Astrocyte of the spinal cord (primary cell): Measurements from ENCODE around the gene USP49.

ENCODE experiments used
- DNase-seq: peaks from one replicate; pipeline ENCODE4 v3.0.0; 2011; ENCODE audit warnings: low read depth, low spot score
- H3K4me3 ChIP-seq: 2 replicates; pipeline ENCODE4 v1.5.1; 2011; ENCODE audit warnings: low read depth, mild to moderate bottlenecking, low read length, moderate library complexity
- CTCF ChIP-seq: IDR thresholded peaks from 2 replicates; pipeline ENCODE4 v1.5.1; 2012; ENCODE audit warnings: low read depth, mild to moderate bottlenecking, low read length, inconsistent platforms
- in situ Hi-C: cut with HindIII; loops from 2 replicates; pipeline ENCODE4 v1.10.0; 2017; ENCODE audit warnings: low sequenced_read_pairs

USP49 gene

GRCh38 chr6:41894366-41895299 lies 542 bp downstream of the USP49 start:
- H3K4me3 ChIP-seq, result peak overlapping the region; percentile 80
- DNase-seq, result no peak
- in situ Hi-C loops, result no loop called here
- TF ChIP-seq CTCF, result no peak

- in situ Hi-C loops, result no loop called here
- H3K4me3 ChIP-seq, result no peak overlapping the region
- DNase-seq, result no peak
- no peak for TF ChIP-seq CTCF
Observed at GRCh38 chr6:41892921-41893564, 2.1 kb downstream of the USP49 start.

GRCh38 chr6:41887331-41887751 lies 7.8 kb downstream of the USP49 start:
- no peak for DNase-seq
- H3K4me3 ChIP-seq, result no peak overlapping the region
- TF ChIP-seq CTCF, result no peak
- in situ Hi-C loops, result no loop called here

GRCh38 chr6:41885930-41886329 lies 9.2 kb downstream of the USP49 start:
- H3K4me3 ChIP-seq, result no peak overlapping the region
- DNase-seq, result no peak
- in situ Hi-C loops, result no loop called here
- no peak for TF ChIP-seq CTCF

GRCh38 chr6:41884957-41885356 lies 10.2 kb downstream of the USP49 start:
- DNase-seq, result no peak
- in situ Hi-C loops, result no loop called here
- no peak for TF ChIP-seq CTCF
- H3K4me3 ChIP-seq, result no peak overlapping the region

GRCh38 chr6:41881506-41881905 lies 13.7 kb downstream of the USP49 start:
- in situ Hi-C loops, result no loop called here
- no peak for TF ChIP-seq CTCF
- no peak for DNase-seq
- no peak overlapping the region for H3K4me3 ChIP-seq
